Breast epithelium (tissue), 4 donors: ENCODE measurements around the gene TPSB2. TPM values are rescaled to one million over a fixed set of nuclear protein-coding genes. Genes with fewer than 3 reads are reported as not detected.

Source experiments
- DNase-seq, 2 donors: peaks; one replicate each; pipeline ENCODE4 v3.0.0-alpha.2; 2019; ENCODE audit warnings: low spot score in 2 of 2
- H3K27ac ChIP-seq, 2 donors: fragments of 200-600 bp; sonication (generic) in 1 of 2; one replicate each; pipeline ENCODE4 v1.5.1; 2016 to 2019; ENCODE audit warnings: mild to moderate bottlenecking in 1 of 2
- H3K27me3 ChIP-seq, 2 donors: fragments of 200-600 bp; sonication (generic) in 1 of 2; one replicate each; pipeline versions ENCODE4 v1.5.1 to v1.6.0; 2017 to 2019; ENCODE audit warnings: control low read depth in 1 of 2, mild to moderate bottlenecking in 1 of 2
- H3K36me3 ChIP-seq: fragments of 200-600 bp; one replicate; pipeline ENCODE4 v1.5.1; 2019
- H3K4me1 ChIP-seq, 2 donors: fragments of 200-600 bp; sonication (generic); one replicate each; pipeline ENCODE4 v1.5.1; 2016 to 2019; ENCODE audit warnings: control low read depth in 1 of 2
- H3K4me3 ChIP-seq, 3 donors: fragments of 200-600 bp; sonication (generic); 1 replicate in 2 of 3; 2 replicates in 1 of 3; pipeline ENCODE4 v1.5.1; 2016 to 2019; ENCODE audit warnings: mild to moderate bottlenecking in 3 of 3, moderate library complexity in 2 of 3
- H3K9me3 ChIP-seq, 2 donors: fragments of 200-600 bp; sonication (generic) in 1 of 2; one replicate each; pipeline ENCODE4 v1.5.1; 2016 to 2019; ENCODE audit warnings: control low read depth in 1 of 2
- POLR2A ChIP-seq: fragments of 450-650 bp; IDR thresholded peaks from one replicate; pipeline ENCODE4 v1.6.1; 2016; ENCODE audit warnings: antibody characterized with exemption, mild to moderate bottlenecking, moderate library complexity
- POLR2AphosphoS5 ChIP-seq, 3 donors: sonication (generic); formaldehyde crosslinking; IDR thresholded peaks; one replicate each; pipeline ENCODE4 v1.6.1; 2017; ENCODE audit warnings: antibody characterized with exemption in 3 of 3
- intact Hi-C: fragments of 100-400 bp; cut with DNase I; formaldehyde crosslinking; loops from one replicate; pipeline ENCODE4 v1.15.1; 2023; ENCODE audit warnings: low total_unique reads
- total RNA-seq, 3 donors: library from RNA; depleted of rRNA; stranded (reverse); fragments of >200 nt; gene quantifications; one replicate each; pipeline ENCODE4 v1.1.0, GENCODE V29; 2016
- TF ChIP-seq, protein P1 (sequence below), 3 donors: fragments of 450-650 bp; IDR thresholded peaks; one replicate each; pipeline ENCODE4 v1.5.1; 2016 to 2017; ENCODE audit warnings: antibody characterized with exemption in 3 of 3, mild to moderate bottlenecking in 3 of 3, moderate library complexity in 3 of 3

TPSB2 gene
- total RNA-seq, 3 donors from 2014 or later, result 5.6 to 195 (median 22.4) TPM

DNA sequence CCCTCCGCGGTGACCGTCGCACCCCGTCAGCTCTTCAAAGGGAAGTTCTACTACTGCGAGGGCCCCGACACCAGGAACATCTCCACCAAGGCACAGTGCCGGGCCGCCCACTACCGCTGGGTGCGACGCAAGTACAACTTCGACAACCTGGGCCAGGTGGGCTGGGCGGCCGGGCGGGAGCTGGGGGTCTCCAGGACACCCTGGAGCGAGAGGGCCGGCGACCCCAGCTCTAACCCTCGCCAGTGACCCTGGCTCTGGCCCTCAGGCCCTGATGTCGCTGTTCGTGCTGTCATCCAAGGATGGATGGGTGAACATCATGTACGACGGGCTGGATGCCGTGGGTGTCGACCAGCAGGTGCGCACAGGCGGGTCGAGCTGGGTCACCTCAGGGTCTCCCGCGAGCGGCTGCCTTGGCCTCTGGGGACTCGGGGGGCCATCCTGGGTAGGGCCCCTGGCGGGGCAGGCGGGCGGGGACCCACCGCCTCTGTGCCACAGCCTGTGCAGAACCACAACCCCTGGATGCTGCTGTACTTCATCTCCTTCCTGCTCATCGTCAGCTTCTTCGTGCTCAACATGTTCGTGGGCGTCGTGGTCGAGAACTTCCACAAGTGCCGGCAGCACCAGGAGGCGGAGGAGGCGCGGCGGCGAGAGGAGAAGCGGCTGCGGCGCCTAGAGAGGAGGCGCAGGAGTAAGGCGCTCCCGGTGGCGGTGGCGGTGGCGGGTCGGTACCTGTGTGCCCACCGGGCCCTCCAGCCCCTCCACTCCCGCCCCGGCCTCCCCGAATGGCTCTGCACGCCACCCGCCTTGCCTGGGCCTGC is 18.3 kb downstream of the TPSB2 start:
- no peaks in the 10 kb centered on the region for H3K9me3 ChIP-seq
- H3K27me3 ChIP-seq, result peaks cover 0 to 80% of the 10 kb centered on the region in 2 donors
- H3K4me3 ChIP-seq, result no peak overlapping the region
- H3K4me1 ChIP-seq, result no peaks in the 10 kb centered on the region
- DNase-seq, result no peak
- H3K36me3 ChIP-seq, result no peaks in the 10 kb centered on the region
- intact Hi-C loops, result no loop called here
- no peak overlapping the region for H3K27ac ChIP-seq
- TF ChIP-seq, protein P1, sequence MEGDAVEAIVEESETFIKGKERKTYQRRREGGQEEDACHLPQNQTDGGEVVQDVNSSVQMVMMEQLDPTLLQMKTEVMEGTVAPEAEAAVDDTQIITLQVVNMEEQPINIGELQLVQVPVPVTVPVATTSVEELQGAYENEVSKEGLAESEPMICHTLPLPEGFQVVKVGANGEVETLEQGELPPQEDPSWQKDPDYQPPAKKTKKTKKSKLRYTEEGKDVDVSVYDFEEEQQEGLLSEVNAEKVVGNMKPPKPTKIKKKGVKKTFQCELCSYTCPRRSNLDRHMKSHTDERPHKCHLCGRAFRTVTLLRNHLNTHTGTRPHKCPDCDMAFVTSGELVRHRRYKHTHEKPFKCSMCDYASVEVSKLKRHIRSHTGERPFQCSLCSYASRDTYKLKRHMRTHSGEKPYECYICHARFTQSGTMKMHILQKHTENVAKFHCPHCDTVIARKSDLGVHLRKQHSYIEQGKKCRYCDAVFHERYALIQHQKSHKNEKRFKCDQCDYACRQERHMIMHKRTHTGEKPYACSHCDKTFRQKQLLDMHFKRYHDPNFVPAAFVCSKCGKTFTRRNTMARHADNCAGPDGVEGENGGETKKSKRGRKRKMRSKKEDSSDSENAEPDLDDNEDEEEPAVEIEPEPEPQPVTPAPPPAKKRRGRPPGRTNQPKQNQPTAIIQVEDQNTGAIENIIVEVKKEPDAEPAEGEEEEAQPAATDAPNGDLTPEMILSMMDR (IDR thresholded peaks at IDR 0.05), result no peak
- TF ChIP-seq POLR2A, result no peak

DNA sequence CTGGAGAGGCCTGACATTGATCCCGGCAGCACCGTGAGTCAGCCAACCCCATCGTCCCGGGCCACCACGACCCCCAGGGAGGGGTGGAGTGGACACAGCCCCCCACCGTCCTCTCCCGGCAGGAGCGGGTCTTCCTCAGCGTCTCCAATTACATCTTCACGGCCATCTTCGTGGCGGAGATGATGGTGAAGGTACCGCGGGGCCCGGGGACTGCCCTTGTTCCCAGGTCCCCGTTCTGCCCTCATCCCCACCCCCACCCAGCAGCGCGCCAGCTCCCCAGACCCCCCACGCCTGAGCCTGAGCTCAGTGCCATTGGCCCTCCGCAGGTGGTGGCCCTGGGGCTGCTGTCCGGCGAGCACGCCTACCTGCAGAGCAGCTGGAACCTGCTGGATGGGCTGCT is 19.5 kb downstream of the TPSB2 start:
- H3K9me3 ChIP-seq, result no peaks in the 10 kb centered on the region
- intact Hi-C loops, result no loop called here
- no peaks in the 10 kb centered on the region for H3K36me3 ChIP-seq
- H3K4me1 ChIP-seq, result no peaks in the 10 kb centered on the region
- H3K27ac ChIP-seq, result no peak overlapping the region
- H3K4me3 ChIP-seq, result no peak overlapping the region
- peaks cover 0 to 83% of the 10 kb centered on the region in 2 donors for H3K27me3 ChIP-seq
- TF ChIP-seq POLR2AphosphoS5 (IDR thresholded peaks at IDR 0.05), result no peak
- no peak for TF ChIP-seq POLR2A
- TF ChIP-seq, protein P1 (IDR thresholded peaks at IDR 0.05), result no peak
- DNase-seq, result no peak

DNA sequence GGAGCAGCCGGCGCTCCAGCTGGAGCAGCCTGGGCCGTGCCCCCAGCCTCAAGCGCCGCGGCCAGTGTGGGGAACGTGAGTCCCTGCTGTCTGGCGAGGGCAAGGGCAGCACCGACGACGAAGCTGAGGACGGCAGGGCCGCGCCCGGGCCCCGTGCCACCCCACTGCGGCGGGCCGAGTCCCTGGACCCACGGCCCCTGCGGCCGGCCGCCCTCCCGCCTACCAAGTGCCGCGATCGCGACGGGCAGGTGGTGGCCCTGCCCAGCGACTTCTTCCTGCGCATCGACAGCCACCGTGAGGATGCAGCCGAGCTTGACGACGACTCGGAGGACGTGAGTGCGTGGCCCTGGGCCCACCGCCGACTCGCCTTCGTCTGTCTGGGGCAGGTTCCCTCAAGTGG is 20.9 kb downstream of the TPSB2 start:
- Histone ChIP-seq H3K36me3 (no peaks in the 10 kb centered on the region), H3K9me3 (no peaks in the 10 kb centered on the region), H3K4me1 (no peaks in the 10 kb centered on the region), H3K27me3 (peaks cover 0 to 92% of the 10 kb centered on the region in 2 donors), H3K27ac (no peak overlapping the region), H3K4me3 (no peak overlapping the region)
- intact Hi-C loops, result no loop called here
- no peak for DNase-seq
- TF ChIP-seq POLR2AphosphoS5 (IDR thresholded peaks at IDR 0.05) (no peak), POLR2A (no peak)
- TF ChIP-seq, protein P1 (IDR thresholded peaks at IDR 0.05), result no peak

DNA sequence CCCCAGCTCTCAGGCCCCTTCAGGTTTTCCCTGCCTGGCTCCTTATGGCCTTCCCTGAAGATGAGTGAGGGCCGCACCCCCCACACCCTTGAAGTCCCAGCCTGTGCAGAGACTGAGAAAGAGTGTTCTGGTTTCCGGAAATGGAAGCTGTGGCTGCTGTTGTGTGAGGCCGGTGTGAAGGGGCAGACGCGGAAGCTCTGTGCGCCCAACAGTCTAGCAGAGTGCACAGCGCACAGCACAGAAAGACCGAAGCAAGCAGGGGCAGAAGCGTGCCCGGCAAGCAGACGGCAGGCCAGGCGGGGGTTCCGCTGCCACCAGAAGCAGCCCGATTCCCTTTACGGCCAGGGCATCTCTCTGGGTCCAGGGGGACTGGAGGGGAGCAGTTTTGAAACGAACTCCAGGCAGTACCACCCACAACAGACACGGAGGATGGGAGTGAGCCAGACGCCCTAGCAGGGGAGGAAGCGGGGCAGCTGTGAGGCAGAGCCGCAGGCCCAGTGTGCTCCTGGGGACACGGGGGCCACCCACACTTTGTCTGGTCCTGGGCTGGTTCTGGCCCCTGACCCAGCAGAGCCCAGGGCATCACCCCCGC is 21.6 kb downstream of the TPSB2 start:
- Histone ChIP-seq H3K27me3 (peaks cover 0 to 87% of the 10 kb centered on the region in 2 donors), H3K4me1 (no peaks in the 10 kb centered on the region), H3K27ac (no peak overlapping the region), H3K9me3 (no peaks in the 10 kb centered on the region), H3K36me3 (no peaks in the 10 kb centered on the region), H3K4me3 (no peak overlapping the region)
- DNase-seq, result no peak
- TF ChIP-seq POLR2A, result no peak
- no peak for TF ChIP-seq POLR2AphosphoS5 (IDR thresholded peaks at IDR 0.05)
- TF ChIP-seq, protein P1 (IDR thresholded peaks at IDR 0.05), result no peak
- intact Hi-C loops, result no loop called here

DNA sequence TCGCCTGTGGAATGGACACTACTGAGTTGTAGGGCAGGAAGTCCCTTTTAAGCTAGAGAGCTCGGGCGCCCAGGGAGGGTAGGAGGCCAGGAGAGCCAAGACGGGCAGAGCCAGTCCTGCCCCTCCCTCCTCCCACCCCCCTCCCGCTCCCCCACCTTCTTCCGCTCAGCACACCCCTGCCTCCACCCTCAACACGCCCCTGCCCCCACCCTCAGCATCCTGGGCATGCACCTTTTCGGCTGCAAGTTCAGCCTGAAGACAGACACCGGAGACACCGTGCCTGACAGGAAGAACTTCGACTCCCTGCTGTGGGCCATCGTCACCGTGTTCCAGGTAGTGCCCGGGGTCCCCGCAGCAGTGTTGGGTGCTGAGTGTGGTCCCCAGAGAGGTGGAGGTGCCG is 23.2 kb downstream of the TPSB2 start:
- no peak overlapping the region for H3K4me3 ChIP-seq
- H3K27ac ChIP-seq, result no peak overlapping the region
- TF ChIP-seq POLR2AphosphoS5 (IDR thresholded peaks at IDR 0.05) (no peak), POLR2A (no peak)
- TF ChIP-seq, protein P1 (IDR thresholded peaks at IDR 0.05), result no peak
- no peaks in the 10 kb centered on the region for H3K9me3 ChIP-seq
- no peak for DNase-seq
- H3K4me1 ChIP-seq, result no peaks in the 10 kb centered on the region
- intact Hi-C loops, result no loop called here
- H3K27me3 ChIP-seq, result peaks cover 0 to 88% of the 10 kb centered on the region in 2 donors
- H3K36me3 ChIP-seq, result no peaks in the 10 kb centered on the region
